Measurements from ENCODE around the gene MSANTD7. TPM values are rescaled to one million over a fixed set of nuclear protein-coding genes. Genes with fewer than 3 reads are reported as not detected.
"Not testable (repeated sequence)": the region's sequence is repeated elsewhere in the genome, so short reads cannot be mapped to it uniquely, and the experiment has no call there.

Gene MSANTD7, protein sequence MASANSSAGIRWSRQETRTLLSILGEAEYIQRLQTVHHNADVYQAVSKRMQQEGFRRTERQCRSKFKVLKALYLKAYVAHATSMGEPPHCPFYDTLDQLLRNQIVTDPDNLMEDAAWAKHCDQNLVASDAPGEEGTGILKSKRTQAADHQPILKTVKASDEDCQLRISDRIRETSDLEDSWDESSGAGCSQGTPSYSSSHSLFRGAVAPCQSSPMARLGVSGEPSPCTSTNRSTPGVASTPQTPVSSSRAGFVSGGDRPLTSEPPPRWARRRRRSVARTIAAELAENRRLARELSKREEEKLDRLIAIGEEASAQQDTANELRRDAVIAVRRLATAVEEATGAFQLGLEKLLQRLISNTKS
- 10 to 100 TPM; 16.6 to 19.7 (median 17.2) TPM for polyA plus RNA-seq (ENCODE audit: insufficient read length in 4 of 4)

DNA sequence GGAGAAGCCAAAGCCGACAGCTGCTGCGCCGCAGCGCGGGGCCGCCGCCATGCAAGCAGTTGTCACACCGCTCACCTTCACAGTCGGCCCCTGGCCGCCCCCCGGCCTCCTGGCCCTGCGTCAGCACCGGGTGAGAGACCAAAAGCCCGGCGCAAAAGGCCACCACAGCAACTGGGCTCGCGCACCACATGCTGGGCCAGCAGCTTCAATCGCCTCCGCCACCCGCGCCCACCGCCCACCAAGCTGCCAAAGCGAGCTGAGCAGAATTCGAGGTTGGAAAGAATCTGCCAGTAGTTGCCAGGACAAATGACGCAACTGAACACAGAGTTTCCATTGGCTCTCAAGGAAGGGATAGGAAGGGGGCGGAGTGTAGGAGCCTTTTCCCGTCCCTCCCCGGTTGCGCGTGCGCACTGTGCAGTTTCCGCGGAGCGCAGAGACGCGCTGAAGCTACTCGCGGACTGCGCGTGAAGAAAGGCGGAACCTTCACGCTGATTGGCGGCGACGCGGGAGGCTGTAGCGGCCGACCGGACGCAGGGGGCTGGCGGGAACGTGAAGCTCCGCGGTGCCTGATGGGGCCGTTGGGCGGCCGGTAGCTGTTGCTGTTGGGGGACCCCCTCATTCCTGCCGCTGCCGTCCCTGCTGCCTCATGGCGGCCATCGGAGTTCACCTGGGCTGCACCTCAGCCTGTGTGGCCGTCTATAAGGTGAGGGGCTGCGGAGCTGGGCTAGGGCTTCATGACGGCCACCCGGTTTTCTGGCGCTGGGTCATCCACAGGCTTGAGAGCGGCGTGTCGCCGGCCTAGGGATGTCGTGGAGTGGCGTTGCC, at the start of gene MSANTD7, which contains the start of the genes CDNF and HSPA14:
TSS of gene MSANTD7 (plus strand) at position 550 of the 825 bp plus-strand sequence. CDS start 3,979 bp downstream, outside the sequence.
TSS of gene CDNF (minus strand) at position 281 of the 825 bp plus-strand sequence. CDS start at position 190, 91 bp downstream.
TSS of gene HSPA14 (plus strand) at position 550 of the 825 bp plus-strand sequence. CDS start at position 647, 97 bp downstream.
- peak; percentile 99 to 100 (median 100) for DNase-seq (ENCODE audit: low read depth in 4 of 4, low spot score in 3 of 4)

DNA sequence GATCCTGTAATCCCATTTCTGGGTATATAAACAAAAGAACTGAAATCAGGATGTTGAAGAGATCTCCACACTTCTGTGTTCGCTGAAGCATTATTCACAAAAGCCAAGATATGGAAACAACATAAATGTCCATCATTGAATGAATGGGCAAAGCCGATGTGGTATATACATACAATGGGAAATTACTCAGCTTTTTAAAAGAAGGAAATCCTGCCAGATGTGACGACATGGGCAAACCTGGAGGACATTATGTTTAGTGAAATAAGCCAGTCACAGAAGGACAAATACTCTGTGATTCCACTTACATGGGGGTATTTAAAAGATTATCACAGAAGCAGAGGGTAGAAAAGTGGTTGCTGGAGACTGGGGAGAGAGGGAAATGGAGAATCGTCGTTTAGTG, 39.5 kb upstream of the MSANTD7 start:
- no peak for DNase-seq (ENCODE audit: low read depth in 4 of 4, low spot score in 3 of 4)

DNA sequence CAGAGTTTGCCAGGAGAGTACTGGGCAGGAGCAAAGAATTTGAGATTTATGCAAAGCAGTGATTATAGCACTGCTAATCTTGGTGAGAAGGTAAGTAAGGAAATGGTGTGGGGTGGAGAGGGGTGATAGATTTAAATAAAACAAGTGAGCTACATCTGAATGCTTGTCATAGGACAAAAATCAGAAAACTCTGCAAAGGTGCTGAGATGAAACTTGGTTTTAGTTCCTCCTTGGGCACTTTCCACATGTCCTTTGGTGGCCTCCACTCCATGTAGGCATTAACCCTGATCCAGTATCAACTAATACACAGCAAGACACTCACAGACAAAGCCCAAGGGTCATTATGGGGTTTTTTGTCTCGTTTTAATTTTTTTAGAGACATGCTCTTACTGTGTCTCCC, 37.7 kb upstream of the MSANTD7 start:
- DNase-seq (ENCODE audit: low read depth in 4 of 4, low spot score in 3 of 4), result no peak

DNA sequence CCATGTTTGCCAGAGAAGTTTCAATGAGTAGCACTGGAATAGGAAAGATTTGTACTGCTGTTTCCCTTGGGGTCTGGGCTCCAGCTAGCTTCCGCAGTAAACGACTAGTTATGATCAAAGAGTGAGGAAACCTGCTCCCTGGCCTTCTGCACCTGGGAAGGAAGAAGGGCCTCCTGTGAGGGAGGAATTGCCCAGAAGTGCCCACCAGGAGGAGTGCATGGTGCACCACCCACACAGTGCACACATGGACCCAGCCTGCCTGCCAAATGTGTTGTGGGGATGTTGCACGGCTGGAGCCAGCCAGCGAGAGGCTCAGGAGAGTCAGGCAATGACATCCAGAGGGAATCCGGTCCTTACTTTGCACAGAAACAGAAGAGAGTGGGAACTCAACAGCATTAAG, 36.4 kb upstream of the MSANTD7 start:
- DNase-seq (ENCODE audit: low read depth in 4 of 4, low spot score in 3 of 4), result no peak

DNA sequence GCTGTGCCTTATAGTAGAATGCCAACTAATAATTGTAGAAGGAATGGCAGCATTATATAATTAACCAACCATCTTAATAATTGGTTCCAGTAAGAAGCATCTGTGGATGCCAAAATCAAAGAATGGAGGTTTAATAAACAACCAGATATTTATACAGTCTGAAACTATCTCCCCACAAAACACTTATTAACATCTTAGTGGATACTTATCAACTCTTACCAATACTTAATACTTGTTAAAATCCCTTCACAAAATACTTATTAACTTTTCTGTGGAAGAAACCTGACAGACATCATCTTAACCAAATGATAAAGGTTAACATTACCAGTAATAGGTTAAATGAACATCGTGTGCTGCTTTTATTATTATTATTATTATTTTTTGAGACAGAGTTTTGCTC, 34.3 kb upstream of the MSANTD7 start:
- DNase-seq (ENCODE audit: low read depth in 4 of 4, low spot score in 3 of 4), result no peak

DNA sequence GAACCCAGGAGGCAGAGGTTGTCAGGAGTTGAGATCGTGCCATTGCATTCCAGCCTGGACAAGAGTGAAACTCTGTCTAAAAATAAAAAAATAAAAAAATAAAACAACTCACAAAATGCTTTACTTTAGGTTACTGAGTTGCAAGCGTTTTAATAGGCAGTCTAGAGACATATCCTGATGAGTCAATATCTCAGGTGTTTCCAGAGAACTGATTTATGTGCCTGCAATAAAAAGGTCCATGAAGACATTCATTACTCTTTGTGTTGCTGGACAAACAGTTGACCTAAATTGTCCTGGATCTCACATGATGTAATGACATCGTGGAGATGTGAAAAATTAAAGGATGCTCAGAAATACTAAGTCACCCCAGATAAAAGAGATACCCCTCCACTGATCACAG, 31.8 kb upstream of the MSANTD7 start:
- DNase-seq (ENCODE audit: low read depth in 4 of 4, low spot score in 3 of 4), result no peak

DNA sequence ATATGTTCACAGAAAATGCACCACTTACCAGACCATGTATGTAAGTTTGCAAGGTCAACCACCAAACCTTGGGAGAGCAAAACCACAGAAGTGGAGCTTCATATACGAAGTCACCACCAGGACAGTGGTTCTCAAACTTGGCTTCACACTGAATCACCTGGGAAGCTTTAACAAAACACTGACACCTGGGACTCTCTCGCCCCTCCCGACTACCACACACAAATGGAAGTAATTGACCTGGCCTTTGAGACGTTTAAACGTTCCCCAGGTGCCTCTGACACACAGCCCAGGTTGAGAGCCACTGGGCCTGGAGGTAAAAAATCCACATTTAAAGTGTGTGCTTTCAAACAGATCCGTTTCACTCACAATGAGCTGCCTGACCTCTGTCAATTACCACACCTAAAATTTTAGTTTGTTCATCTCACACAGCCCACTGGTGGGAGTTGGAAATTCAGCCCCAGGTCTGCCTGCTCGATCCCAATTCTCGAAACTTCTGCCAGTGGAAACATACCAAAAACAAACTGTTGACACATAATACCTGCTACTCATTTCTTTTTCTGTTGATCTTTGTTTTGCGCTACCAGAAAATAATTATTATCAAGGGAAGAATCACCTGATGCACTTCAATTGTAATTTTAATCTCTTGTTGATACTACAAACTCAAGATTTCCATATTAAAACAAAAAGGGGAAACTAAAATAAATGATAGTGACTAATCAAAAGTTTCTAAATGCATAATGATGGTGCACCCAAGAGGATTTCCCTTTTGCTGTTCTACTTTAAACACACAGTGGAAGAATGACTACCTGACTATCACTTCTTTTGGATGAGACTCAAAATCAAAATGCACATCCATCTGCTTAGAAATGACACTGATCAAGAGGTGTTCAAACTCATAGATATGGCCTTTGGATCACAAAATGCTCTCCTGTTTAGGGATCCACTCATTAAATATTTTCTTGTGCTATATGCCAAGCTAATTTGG, 26.8 kb upstream of the MSANTD7 start:
- DNase-seq (ENCODE audit: low read depth in 4 of 4, low spot score in 3 of 4), result no peak

DNA sequence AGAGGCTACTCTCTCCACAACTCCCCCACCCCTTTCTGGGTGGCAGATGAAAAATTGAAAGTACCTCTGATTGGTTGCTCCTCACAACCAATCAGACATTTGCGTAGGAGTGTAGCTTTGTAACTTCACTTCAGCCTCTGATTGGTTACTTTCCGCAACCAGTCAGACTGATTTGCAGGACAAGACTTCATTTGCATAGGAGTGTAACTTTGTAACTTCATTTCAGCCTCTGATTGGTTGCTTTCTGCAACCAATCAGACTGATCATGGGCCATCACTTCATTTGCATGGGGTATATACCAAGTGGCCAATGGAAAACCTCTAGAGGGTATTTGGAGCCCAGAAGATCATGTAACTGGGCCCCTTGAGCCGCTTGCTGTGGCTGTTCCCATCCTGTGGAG, 25.8 kb upstream of the MSANTD7 start:
- no peak for DNase-seq (ENCODE audit: low read depth in 4 of 4, low spot score in 3 of 4)

DNA sequence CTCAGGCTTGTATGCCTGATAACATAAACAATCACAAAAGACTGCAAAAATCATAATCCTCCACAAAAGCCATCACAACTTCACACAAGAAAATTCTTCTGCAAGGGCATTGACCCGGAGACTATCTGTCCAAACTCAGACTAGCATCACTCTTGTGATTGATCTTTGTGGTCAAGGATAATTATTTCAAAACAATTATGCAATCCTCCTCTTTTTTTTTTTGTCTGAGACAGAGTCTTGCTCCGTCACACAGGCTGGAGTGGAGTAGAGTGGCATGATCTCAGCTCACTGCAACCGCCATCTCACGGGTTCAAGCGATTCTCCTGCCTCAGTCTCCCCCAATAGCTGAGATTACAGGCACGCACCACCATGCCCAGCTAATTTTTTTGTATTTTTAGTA, 22.4 kb upstream of the MSANTD7 start:
- no peak for DNase-seq (ENCODE audit: low read depth in 4 of 4, low spot score in 3 of 4)

DNA sequence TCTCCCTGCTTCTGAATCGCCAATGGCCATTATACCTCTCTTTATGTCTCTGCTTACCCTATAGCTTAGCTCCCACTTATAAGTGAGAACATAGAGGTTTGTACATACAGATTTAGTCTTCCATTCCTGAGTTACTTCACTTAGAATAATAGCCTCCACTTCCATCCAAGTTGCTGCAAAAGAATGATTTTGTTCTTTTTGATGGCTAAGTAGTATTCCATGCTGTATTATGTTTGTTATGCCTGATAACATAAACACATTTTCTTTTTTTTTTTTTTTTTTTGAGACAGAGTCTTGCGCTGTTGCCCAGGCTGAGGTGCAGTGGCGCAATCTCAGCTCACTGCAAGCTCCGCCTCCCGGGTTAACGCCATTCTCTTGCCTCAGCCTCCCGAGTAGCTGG, 21.4 kb upstream of the MSANTD7 start:
- not testable (repeated sequence) for DNase-seq (ENCODE audit: low read depth in 4 of 4, low spot score in 3 of 4)

DNA sequence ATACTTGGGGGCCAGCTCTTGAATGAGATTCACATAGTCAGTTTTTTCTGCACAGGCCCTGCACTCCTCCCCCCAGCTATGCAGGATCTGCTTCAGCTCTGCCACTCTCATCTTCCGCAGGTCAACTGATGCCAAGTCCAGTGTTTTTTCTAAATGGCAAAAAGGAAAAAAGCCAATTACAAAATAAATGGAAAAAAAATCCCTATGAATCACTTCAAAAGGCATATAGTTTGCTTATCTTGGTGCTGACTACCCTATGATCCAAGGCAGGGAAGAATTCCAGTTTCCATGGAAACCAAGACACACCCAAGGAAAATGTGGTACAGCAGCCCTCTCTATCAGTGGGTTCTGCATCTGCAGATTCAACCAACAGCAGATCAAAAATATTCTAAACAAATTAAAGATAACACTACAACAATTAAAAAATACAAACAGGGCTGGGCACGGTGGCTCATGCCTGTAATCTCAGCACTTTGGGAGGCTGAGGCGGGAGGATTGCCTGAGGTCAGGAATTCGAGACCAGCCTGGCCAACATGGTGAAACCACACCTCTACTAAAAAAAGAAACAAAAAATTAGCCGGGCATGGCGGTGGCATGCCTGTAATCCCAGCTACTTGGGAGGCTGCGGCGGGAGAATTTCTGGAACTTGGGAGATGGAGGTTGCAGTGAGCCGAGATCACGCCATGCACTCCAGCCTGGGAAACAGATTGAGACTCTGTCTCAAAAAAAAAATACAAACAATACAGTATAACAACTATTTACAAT, 17.9 kb upstream of the MSANTD7 start:
- no peak for DNase-seq (ENCODE audit: low read depth in 4 of 4, low spot score in 3 of 4)

DNA sequence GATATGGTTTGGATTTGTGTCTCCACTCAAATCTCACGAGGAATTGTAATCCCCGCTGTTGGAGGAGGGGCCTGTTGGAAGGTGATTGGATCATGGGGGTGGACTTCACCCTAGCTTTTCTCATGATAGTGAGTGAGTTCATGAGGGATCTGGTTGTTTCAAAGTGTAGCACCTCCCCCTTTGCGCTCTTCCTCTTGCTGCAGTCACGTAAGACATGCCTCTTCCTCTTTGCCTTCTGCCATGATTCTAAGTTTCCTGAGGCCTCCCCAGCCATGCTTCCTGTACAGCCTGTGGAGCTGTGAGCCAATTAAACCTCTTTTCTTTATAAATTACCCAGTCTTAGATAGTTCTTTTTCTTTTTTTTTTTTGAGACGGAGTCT, 17.3 kb upstream of the MSANTD7 start:
- DNase-seq (ENCODE audit: low read depth in 4 of 4, low spot score in 3 of 4), result no peak

DNA sequence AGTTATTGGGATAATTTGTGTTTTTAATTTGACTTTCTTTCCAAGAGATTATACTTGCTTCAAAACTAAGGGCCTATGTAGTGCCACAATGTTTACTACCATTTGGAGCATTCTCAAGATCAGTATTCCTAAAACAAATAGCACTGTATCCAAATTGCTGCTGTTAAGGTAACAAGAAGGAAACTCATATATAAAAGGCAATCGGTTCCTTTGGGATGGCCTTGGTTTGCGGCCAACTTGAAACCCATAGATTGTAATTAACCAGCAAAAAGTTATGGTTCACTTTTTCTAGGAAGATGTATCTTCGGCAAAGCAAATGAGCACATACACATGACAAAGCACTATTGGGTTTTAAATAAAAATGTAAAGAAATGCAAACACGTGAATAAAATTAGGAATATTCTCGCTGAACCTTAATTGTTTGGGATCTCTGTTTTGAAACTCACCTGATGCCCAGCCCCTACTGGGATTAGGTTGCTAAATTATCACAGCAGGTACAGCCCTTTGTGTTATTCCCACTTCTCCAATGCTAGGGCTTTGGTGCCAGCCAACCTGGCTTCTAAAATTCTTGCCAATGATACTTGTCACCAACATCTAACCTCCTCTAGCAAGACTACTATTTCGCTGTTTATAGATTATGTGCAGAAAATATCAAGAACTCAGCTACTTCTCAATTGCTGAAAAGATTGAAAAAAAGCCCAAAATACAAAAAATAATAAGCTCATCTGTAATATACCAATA, 16.3 kb upstream of the MSANTD7 start:
- no peak for DNase-seq (ENCODE audit: low read depth in 4 of 4, low spot score in 3 of 4)

DNA sequence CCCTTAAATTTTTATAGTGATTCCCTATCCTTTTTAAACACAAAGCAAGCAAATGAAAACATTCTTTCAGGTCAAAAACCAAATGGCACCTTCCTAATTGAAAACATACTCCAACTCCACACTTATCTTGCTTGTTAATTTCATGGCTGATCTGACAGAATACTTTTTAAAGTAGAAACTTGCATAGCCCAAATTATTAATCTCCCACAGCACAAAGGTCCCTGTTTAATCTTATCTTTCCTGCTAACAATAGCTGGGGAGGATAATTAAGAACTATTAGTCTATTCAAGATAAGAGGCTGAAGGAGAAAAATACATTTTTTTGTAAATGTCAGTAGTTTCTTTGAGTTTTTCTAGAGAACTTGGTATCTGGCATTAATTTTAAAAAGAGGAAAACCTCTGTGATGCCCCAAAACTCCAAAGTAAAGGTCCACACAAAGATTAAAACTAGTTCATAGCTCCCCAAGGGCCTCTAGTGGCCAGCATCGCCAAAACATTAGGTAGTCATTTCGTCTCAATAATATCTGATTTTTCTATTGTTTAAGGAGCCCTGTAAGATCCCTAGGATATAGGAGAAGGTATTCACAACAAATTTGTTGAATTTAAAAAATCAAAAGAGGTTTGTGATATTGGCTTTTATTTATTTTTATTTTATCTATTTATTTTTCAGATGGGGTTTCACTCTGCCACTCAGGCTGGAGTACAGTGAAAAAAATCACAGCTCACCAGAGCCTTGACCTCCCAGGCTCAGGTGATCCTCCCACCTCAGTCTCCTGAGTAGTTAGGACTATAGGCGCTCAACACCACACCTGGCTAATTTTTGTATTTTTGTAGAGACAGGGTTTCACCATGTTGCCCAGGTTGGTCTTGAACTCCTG, 15.0 kb upstream of the MSANTD7 start:
- no peak for DNase-seq (ENCODE audit: low read depth in 4 of 4, low spot score in 3 of 4)

DNA sequence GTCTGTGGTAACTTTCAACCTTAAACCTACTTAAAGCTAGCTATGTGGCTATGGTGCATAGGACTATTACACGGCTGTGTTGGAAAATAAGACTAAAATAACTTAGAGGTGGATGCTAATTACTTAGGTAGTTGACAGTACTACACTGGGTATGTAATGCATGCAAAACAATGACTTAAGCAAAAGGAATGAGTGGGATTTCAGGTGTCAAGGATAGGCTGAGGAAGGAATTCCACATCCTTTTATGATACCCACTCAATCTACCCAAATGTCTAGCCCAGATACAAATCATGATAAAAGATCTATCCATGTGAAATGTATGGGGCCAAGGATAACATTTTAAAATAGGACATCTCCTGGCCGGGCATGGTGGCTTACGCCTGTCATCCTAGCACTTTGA, 14.1 kb upstream of the MSANTD7 start:
- DNase-seq (ENCODE audit: low read depth in 4 of 4, low spot score in 3 of 4), result no peak

DNA sequence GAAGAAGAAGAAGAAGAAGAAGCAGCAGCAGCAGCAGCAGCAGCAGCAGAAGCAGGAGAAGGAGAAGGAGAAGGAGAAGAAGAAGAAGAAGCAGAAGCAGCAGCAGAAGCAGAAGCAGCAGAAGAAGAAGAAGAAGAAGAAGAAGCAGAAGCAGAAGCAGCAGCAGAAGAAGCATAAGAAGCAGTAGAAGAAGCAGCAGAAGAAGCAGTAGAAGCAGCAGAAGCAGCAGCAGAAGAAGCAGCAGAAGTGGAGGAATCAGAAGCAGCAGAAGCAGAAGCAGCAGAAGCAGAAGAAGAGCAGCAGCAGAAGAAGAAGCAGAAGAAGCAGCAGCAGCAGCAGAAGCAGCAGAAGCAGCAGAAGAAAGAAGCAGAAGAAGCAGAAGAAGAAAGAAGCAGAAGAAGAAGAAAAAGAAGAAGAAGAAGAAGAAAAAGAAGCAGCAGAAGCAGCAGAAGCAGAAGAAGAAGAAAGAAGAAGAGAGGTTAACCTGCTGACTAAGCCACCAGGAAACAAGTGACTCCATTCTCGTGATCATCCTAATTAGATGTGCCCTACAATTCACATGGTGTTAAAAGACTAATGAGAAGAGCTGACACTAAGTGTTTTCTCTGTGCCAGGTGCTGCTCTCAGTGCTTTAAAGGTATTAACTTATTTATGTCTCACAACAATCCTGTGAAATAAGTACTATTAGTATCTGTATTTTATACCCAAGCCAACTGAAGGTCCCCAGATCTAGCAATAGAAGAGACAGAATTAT, 11.9 kb upstream of the MSANTD7 start:
- no peak for DNase-seq (ENCODE audit: low read depth in 4 of 4, low spot score in 3 of 4)

DNA sequence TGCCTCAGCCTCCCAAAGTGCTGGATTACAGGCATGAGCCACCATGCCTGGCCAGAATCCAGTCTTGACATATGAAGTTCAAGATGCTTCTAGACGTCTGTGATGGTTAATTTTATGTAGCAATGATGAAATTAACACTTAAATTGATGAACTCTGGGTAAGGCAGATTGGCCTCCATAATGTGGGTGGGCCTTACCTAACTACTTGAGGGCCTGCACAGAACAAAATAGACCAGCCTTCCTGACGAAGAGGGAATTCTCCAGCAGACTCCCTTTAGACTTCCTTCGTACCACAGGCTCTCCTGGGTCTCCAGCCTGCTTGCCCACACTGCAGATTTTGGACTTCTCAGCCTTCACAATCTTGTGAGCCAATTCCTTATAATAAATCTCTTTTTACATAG, 5.0 kb upstream of the MSANTD7 start:
- no peak for DNase-seq (ENCODE audit: low read depth in 4 of 4, low spot score in 3 of 4)
